Esophagus muscularis mucosa (tissue), 3 donors: Measurements from ENCODE around the gene PFKL.

Experiments used
- CTCF ChIP-seq, 3 experiments: fragments of 200-600 bp in 2 of 3; fragments of 450-650 bp in 1 of 3; sonication (generic) in 2 of 3; IDR thresholded peaks; one replicate each; pipeline ENCODE4 v1.5.1; 2017 to 2019; ENCODE audit warnings: antibody characterized with exemption in 3 of 3, mild to moderate bottlenecking in 2 of 3, moderate library complexity in 1 of 3
- POLR2A ChIP-seq: fragments of 450-650 bp; IDR thresholded peaks from one replicate; pipeline ENCODE4 v1.6.1; 2017; ENCODE audit warnings: antibody characterized with exemption, moderate library complexity, mild to moderate bottlenecking, low read depth

GRCh38 chr21:44265734-44266270 lies 34.1 kb upstream of the PFKL start:
- TF ChIP-seq CTCF (IDR thresholded peaks at IDR 0.05) (no peak), POLR2A (no peak)
